ENCODE data around the gene LRP1B.
"Not testable (repeated sequence)": the region's sequence is repeated elsewhere in the genome, so short reads cannot be mapped to it uniquely, and the experiment has no call there.

The LRP1B gene

GRCh38 chr2:142100139-142100873 is 30.5 kb downstream of the LRP1B start:
- DNase-seq, result no peak

GRCh38 chr2:142097711-142098110 is 33.1 kb downstream of the LRP1B start:
- DNase-seq, result no peak

- no peak for DNase-seq
Observed at GRCh38 chr2:142095647-142096046, 35.2 kb downstream of the LRP1B start.

GRCh38 chr2:142094233-142094632 is 36.6 kb downstream of the LRP1B start:
- no peak for DNase-seq

- DNase-seq, result no peak
Observed at GRCh38 chr2:142088058-142088568, 42.7 kb downstream of the LRP1B start.

- DNase-seq, result not testable (repeated sequence)
Observed at GRCh38 chr2:142087585-142087984, 43.2 kb downstream of the LRP1B start.

- DNase-seq, result no peak
Observed at GRCh38 chr2:142082368-142082767, 48.4 kb downstream of the LRP1B start.

GRCh38 chr2:142076317-142076716 is 54.5 kb downstream of the LRP1B start:
- no peak for DNase-seq

- no peak for DNase-seq
Observed at GRCh38 chr2:142075826-142076225, 55.0 kb downstream of the LRP1B start.

- DNase-seq, result no peak
Observed at GRCh38 chr2:142069251-142069888, 61.4 kb downstream of the LRP1B start.

GRCh38 chr2:142065700-142066099 is 65.1 kb downstream of the LRP1B start:
- no peak for DNase-seq

GRCh38 chr2:142065156-142065555 is 65.7 kb downstream of the LRP1B start:
- DNase-seq, result no peak

GRCh38 chr2:142061733-142062132 is 69.1 kb downstream of the LRP1B start:
- DNase-seq, result no peak

- DNase-seq, result no peak
Observed at GRCh38 chr2:142058149-142058548, 72.7 kb downstream of the LRP1B start.

- no peak for DNase-seq
Observed at GRCh38 chr2:142056784-142057183, 74.0 kb downstream of the LRP1B start.

GRCh38 chr2:142052220-142052863 is 78.5 kb downstream of the LRP1B start:
- DNase-seq, result no peak

GRCh38 chr2:142048581-142048980 is 82.2 kb downstream of the LRP1B start:
- no peak for DNase-seq

- DNase-seq, result no peak
Observed at GRCh38 chr2:142045641-142046040, 85.2 kb downstream of the LRP1B start.

GRCh38 chr2:142044197-142044596 is 86.6 kb downstream of the LRP1B start:
- DNase-seq, result no peak

GRCh38 chr2:142042536-142043199 is 88.1 kb downstream of the LRP1B start:
- no peak for DNase-seq

- DNase-seq, result no peak
Observed at GRCh38 chr2:142041996-142042395, 88.8 kb downstream of the LRP1B start.

- DNase-seq, result no peak
Observed at GRCh38 chr2:142041105-142041504, 89.7 kb downstream of the LRP1B start.

GRCh38 chr2:142040556-142040955 is 90.3 kb downstream of the LRP1B start:
- no peak for DNase-seq

Measured in GF-D8 (cell line).